ENCODE measurements around the gene C1orf50.

- TF ChIP-seq CTCF (IDR thresholded peaks at IDR 0.05) (no peak), EZH2 (IDR thresholded peaks at IDR 0.05; ENCODE audit: borderline replicate concordance, insufficient read depth, low read depth, low read length, poor library complexity, severe bottlenecking) (no peak)
Observed at GRCh38 chr1:42815941-42816584, 49.0 kb downstream of the C1orf50 start.

Data from B cell (primary cell).